IMR-90 (cell line): ENCODE data around the gene ST3GAL3. TPM values are rescaled to one million over a fixed set of nuclear protein-coding genes. Genes with fewer than 3 reads are reported as not detected.

ENCODE experiments used
- ATAC-seq: fragments of 200-7000 bp; cut with Tn5 transposase; 2 replicates; pipeline ENCODE4 v1.9.1; 2020; ENCODE audit warnings: low read depth, mild to moderate bottlenecking, moderate library complexity
- BruUV-seq: library from RNA; stranded (reverse); fragments of 400-500 nt; replicated peaks from 2 replicates; lab custom pipeline; 2021; lab: Mats Ljungman, UMichigan
- CTCF ChIA-PET: fragments of 300-600 bp; formaldehyde crosslinking; extraction: SDS; loops from one replicate; lab custom pipeline; 2021; ENCODE audit warnings: antibody characterized with exemption; lab: Yijun Ruan, JAX
- POLR2A ChIA-PET: fragments of 300-600 bp; sonication (Branson Sonifier 250); formaldehyde crosslinking; loops from one replicate; lab custom pipeline; 2022; ENCODE audit warnings: antibody characterized with exemption; ENCODE audit not compliant: unreplicated experiment; lab: Charles Lee
- DNase-seq: peaks from one replicate; pipeline ENCODE4 v3.0.0; 2013
- H2AFZ ChIP-seq: replicated peaks from 2 replicates; pipeline ENCODE3; 2013; ENCODE audit warnings: low read length, mild to moderate bottlenecking; ENCODE audit not compliant: poor library complexity
- H2AK5ac ChIP-seq: 2 replicates; pipeline ENCODE4 v1.6.1; 2013; ENCODE audit warnings: low read depth, low read length, inconsistent platforms
- H2AK9ac ChIP-seq: replicated peaks from 2 replicates; pipeline ENCODE3; 2013; ENCODE audit warnings: mild to moderate bottlenecking, low read depth, low read length, moderate library complexity; ENCODE audit not compliant: poor library complexity
- H2BK120ac ChIP-seq: 2 replicates; pipeline ENCODE4 v1.6.1; 2013; ENCODE audit warnings: low read depth, low read length, inconsistent platforms
- H2BK15ac ChIP-seq: 3 replicates; pipeline ENCODE4 v1.6.1; 2013; ENCODE audit warnings: low read depth, low read length, inconsistent platforms
- H2BK20ac ChIP-seq: 2 replicates; pipeline ENCODE4 v1.6.1; 2013; ENCODE audit warnings: low read depth, mild to moderate bottlenecking, inconsistent platforms, low read length, moderate library complexity
- H2BK5ac ChIP-seq: 2 replicates; pipeline ENCODE4 v1.6.1; 2013; ENCODE audit warnings: mild to moderate bottlenecking, low read depth, low read length, inconsistent platforms; ENCODE audit not compliant: poor library complexity, severe bottlenecking
- H3K14ac ChIP-seq: replicated peaks from 2 replicates; pipeline ENCODE4 v1.6.1; 2013; ENCODE audit warnings: low read depth, low read length, inconsistent platforms
- H3K18ac ChIP-seq: 2 replicates; pipeline ENCODE4 v1.6.1; 2013; ENCODE audit warnings: low read depth, low read length, control low read depth
- H3K23ac ChIP-seq: 2 replicates; pipeline ENCODE4 v1.6.1; 2013; ENCODE audit warnings: low read depth, low read length, inconsistent platforms
- H3K27ac ChIP-seq: 2 replicates; pipeline ENCODE4 v1.5.1; 2013; ENCODE audit warnings: mild to moderate bottlenecking, control low read depth, low read length; ENCODE audit not compliant: insufficient read depth
- H3K27me3 ChIP-seq: 2 replicates; pipeline ENCODE4 v1.6.1; 2013; ENCODE audit warnings: low read length; ENCODE audit not compliant: control insufficient read depth, insufficient read depth
- H3K36me3 ChIP-seq: 2 replicates; pipeline ENCODE4 v1.6.1; 2013; ENCODE audit warnings: low read length, mixed read lengths; ENCODE audit not compliant: control insufficient read depth, insufficient read depth
- H3K4ac ChIP-seq: 2 replicates; pipeline ENCODE4 v1.6.1; 2013; ENCODE audit warnings: low read depth, low read length, inconsistent platforms
- H3K4me1 ChIP-seq: 2 replicates; pipeline ENCODE4 v1.6.1; 2013; ENCODE audit warnings: low read length, mixed read lengths; ENCODE audit not compliant: control insufficient read depth, insufficient read depth
- H3K4me2 ChIP-seq: 2 replicates; pipeline ENCODE4 v1.6.1; 2013; ENCODE audit warnings: low read depth, mild to moderate bottlenecking, control low read depth, low read length, moderate library complexity
- H3K4me3 ChIP-seq: 2 replicates; pipeline ENCODE4 v1.5.1; 2013; ENCODE audit warnings: low read depth, mild to moderate bottlenecking, control low read depth, low read length, moderate library complexity; ENCODE audit not compliant: insufficient read depth
- H3K56ac ChIP-seq: 2 replicates; pipeline ENCODE4 v1.6.1; 2013; ENCODE audit warnings: low read length, inconsistent platforms; ENCODE audit not compliant: insufficient read depth; ENCODE audit errors: extremely low read depth
- H3K79me1 ChIP-seq, 2 experiments: 2 replicates each; pipeline ENCODE4 v1.6.1; 2013; ENCODE audit warnings: low read length in 2 of 2, inconsistent platforms in 1 of 2, low read depth in 1 of 2
- H3K9ac ChIP-seq: 2 replicates; pipeline ENCODE4 v1.6.1; 2013; ENCODE audit warnings: low read depth, low read length, control low read depth
- H3K9me1 ChIP-seq: 2 replicates; pipeline ENCODE4 v1.6.1; 2013; ENCODE audit warnings: low read length, inconsistent platforms; ENCODE audit not compliant: insufficient read depth
- H3K9me3 ChIP-seq: 2 replicates; pipeline ENCODE4 v1.6.1; 2013; ENCODE audit warnings: low read length; ENCODE audit not compliant: control insufficient read depth, insufficient read depth
- H4K20me1 ChIP-seq: 2 replicates; pipeline ENCODE4 v1.6.1; 2013; ENCODE audit warnings: low read length, inconsistent platforms; ENCODE audit not compliant: insufficient read depth
- H4K5ac ChIP-seq: 2 replicates; pipeline ENCODE4 v1.6.1; 2013; ENCODE audit warnings: mild to moderate bottlenecking, low read depth, low read length, control low read depth
- H4K8ac ChIP-seq, 2 experiments: 2 replicates each; pipeline ENCODE4 v1.6.1; 2013; ENCODE audit warnings: low read depth in 2 of 2, low read length in 2 of 2, control low read depth in 1 of 2, inconsistent platforms in 1 of 2
- H4K91ac ChIP-seq: 2 replicates; pipeline ENCODE4 v1.6.1; 2013; ENCODE audit warnings: low read depth, low read length, inconsistent platforms; ENCODE audit not compliant: insufficient read depth
- CEBPB ChIP-seq: IDR thresholded peaks from 2 replicates; pipeline ENCODE4 v1.6.1; 2012; ENCODE audit warnings: low read depth, low read length, improper control_type of control experiment
- CHD1 ChIP-seq: IDR thresholded peaks from 2 replicates; pipeline ENCODE4 v1.6.1; 2012; ENCODE audit warnings: low read depth, low read length, improper control_type of control experiment
- FOS ChIP-seq: fragments of 150-350 bp; IDR thresholded peaks from 2 replicates; pipeline ENCODE4 v1.6.1; 2016; ENCODE audit warnings: low read depth, low read length
- MAFK ChIP-seq: IDR thresholded peaks from 2 replicates; pipeline ENCODE4 v1.6.1; 2012; ENCODE audit warnings: low read depth, low read length, improper control_type of control experiment
- MXI1 ChIP-seq: IDR thresholded peaks from 2 replicates; pipeline ENCODE4 v1.6.1; 2012; ENCODE audit warnings: low read depth, mild to moderate bottlenecking, low read length, moderate library complexity, borderline replicate concordance
- NFE2L2 ChIP-seq: fragments of 150-350 bp; IDR thresholded peaks from 2 replicates; pipeline ENCODE4 v1.6.1; 2016; ENCODE audit warnings: low read depth, mild to moderate bottlenecking, low read length
- POLR2A ChIP-seq: IDR thresholded peaks from 2 replicates; pipeline ENCODE4 v1.6.1; 2012; ENCODE audit warnings: mild to moderate bottlenecking, low read depth, low read length
- RAD21 ChIP-seq: IDR thresholded peaks from 2 replicates; pipeline ENCODE4 v1.6.1; 2012; ENCODE audit warnings: low read length, improper control_type of control experiment
- WGBS, 2 experiments: methylation state at CpG; one replicate each; pipeline versions ENCODE4 v1.1.5 to v1.1.7; 2013; ENCODE audit warnings: missing lambda C conversion rate in 2 of 2; ENCODE audit not compliant: insufficient read length in 1 of 2; ENCODE audit errors: extremely low coverage in 2 of 2; 5-methylcytosine and 5-hydroxymethylcytosine counted together
- dilution Hi-C: fragments of 300-500 bp; cut with HindIII; formaldehyde crosslinking; loops from one replicate; pipeline ENCODE4 v1.14.3; 2018; ENCODE audit warnings: low sequenced_read_pairs; ENCODE audit not compliant: unreplicated experiment
- in situ Hi-C: fragments of 300-500 bp; cut with MboI; formaldehyde crosslinking; loops from 3 replicates; pipeline ENCODE4 v1.14.3; 2019; ENCODE audit warnings: low sequenced_read_pairs, inconsistent platforms, mixed read lengths
- intact Hi-C: fragments of 100-400 bp; cut with micrococcal nuclease; formaldehyde crosslinking; loops from 2 replicates; pipeline ENCODE4 v1.10.0; 2022
- polyA plus RNA-seq, 3 experiments: library from polyadenylated mRNA; depleted of rRNA; stranded (reverse); fragments of >200 nt; gene quantifications; 2 replicates each; pipeline ENCODE4 v1.2.3, GENCODE V29; 2012; ENCODE audit warnings: low replicate concordance in 1 of 3
- total RNA-seq: library from RNA; depleted of rRNA; stranded (reverse); fragments of >200 nt; gene quantifications from 2 replicates; pipeline ENCODE4 v1.2.3, GENCODE V29; 2012
- TF ChIP-seq, protein P1 (sequence below): conservative IDR thresholded peaks from 2 replicates; pipeline ENCODE4 v1.5.1; 2012; ENCODE audit warnings: mild to moderate bottlenecking, low read depth, low read length, improper control_type of control experiment
- TF ChIP-seq, protein P2 (sequence below): fragments of 150-350 bp; IDR thresholded peaks from 2 replicates; pipeline ENCODE4 v1.6.1; 2016; ENCODE audit warnings: low read depth, mild to moderate bottlenecking, low read length, moderate library complexity, borderline replicate concordance

Gene ST3GAL3
- total and polyA plus RNA-seq, 2 of the 4 experiments (the other 2 are of a cell fraction) = 12.0 to 14.8 TPM

DNA sequence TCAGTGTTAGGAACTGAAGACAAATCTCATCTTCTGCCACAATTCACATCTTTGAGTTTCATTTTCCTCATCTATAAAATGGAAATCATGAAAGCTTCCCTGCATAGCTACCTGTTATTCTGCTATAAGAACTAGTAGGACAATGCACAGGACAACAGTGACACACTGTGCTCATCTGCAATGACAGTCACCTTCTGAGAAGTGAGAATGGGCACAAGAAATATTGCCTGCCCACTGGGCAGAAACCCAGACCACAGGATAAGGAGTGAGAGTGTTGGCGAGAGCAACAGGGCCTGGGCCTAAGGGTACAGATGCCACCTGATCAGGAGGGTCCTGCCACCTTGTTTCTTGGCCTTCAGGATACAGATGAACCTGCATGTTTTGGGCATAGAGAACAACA, 203.0 kb downstream of the ST3GAL3 start:
- no peak overlapping the region for H2BK5ac ChIP-seq

More for the DNA sequence above, 203.0 kb downstream of the ST3GAL3 start:
- no TSS peak for BruUV-seq
- ATAC-seq (no peak), DNase-seq (no peak)
- H3K56ac ChIP-seq = no peak overlapping the region
- H3K23ac ChIP-seq = no peak overlapping the region
- no peak overlapping the region for H4K5ac ChIP-seq
- intact Hi-C loops = no loop called here
- no peaks in the 10 kb centered on the region for H3K27me3 ChIP-seq
- CTCF ChIA-PET = no interaction called here
- no peak overlapping the region for H3K4me3 ChIP-seq
- no peak overlapping the region for H3K27ac ChIP-seq
- WGBS, 2 experiments = no CpG with 5 or more reads among the region's 1 CpG
- no peak overlapping the region for H2BK20ac ChIP-seq
- H3K9me1 ChIP-seq = peaks cover 5% of the 10 kb centered on the region; the same call in 1 of the 2 replicates
- H4K20me1 ChIP-seq = no peaks in the 10 kb centered on the region
- H3K4me1 ChIP-seq = peaks cover 9% of the 10 kb centered on the region; the same call in 1 of the 2 replicates
- peaks cover 2% of the 10 kb centered on the region for H3K36me3 ChIP-seq
- no peak overlapping the region for H3K18ac ChIP-seq
- H3K14ac ChIP-seq = no peak overlapping the region
- no peaks in the 10 kb centered on the region for H3K9me3 ChIP-seq
- H3K79me1 ChIP-seq = no peaks in the 10 kb centered on the region
- no peak overlapping the region for H4K8ac ChIP-seq
- no peak overlapping the region for H2BK120ac ChIP-seq
- dilution Hi-C loops = no loop called here
- POLR2A ChIA-PET = no interaction called here
- H2AK9ac ChIP-seq = no peak overlapping the region
- H3K4me2 ChIP-seq = no peak overlapping the region
- no peak overlapping the region for H2BK15ac ChIP-seq
- H3K4ac ChIP-seq = no peak overlapping the region
- TF ChIP-seq, protein P1, sequence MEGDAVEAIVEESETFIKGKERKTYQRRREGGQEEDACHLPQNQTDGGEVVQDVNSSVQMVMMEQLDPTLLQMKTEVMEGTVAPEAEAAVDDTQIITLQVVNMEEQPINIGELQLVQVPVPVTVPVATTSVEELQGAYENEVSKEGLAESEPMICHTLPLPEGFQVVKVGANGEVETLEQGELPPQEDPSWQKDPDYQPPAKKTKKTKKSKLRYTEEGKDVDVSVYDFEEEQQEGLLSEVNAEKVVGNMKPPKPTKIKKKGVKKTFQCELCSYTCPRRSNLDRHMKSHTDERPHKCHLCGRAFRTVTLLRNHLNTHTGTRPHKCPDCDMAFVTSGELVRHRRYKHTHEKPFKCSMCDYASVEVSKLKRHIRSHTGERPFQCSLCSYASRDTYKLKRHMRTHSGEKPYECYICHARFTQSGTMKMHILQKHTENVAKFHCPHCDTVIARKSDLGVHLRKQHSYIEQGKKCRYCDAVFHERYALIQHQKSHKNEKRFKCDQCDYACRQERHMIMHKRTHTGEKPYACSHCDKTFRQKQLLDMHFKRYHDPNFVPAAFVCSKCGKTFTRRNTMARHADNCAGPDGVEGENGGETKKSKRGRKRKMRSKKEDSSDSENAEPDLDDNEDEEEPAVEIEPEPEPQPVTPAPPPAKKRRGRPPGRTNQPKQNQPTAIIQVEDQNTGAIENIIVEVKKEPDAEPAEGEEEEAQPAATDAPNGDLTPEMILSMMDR = no peak
- TF ChIP-seq MAFK (no peak), CHD1 (no peak), NFE2L2 (no peak), FOS (no peak), RAD21 (no peak), CEBPB (no peak), POLR2A (no peak), MXI1 (no peak)
- TF ChIP-seq, protein P2, sequence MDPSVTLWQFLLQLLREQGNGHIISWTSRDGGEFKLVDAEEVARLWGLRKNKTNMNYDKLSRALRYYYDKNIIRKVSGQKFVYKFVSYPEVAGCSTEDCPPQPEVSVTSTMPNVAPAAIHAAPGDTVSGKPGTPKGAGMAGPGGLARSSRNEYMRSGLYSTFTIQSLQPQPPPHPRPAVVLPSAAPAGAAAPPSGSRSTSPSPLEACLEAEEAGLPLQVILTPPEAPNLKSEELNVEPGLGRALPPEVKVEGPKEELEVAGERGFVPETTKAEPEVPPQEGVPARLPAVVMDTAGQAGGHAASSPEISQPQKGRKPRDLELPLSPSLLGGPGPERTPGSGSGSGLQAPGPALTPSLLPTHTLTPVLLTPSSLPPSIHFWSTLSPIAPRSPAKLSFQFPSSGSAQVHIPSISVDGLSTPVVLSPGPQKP = no peak
- no peak overlapping the region for H2AK5ac ChIP-seq
- H4K91ac ChIP-seq = no peak overlapping the region
- H2AFZ ChIP-seq = no peak overlapping the region
- H3K9ac ChIP-seq = no peak overlapping the region
- in situ Hi-C loops = no loop called here
